Measurements from ENCODE around the gene PLAA. TPM values are rescaled to one million over a fixed set of nuclear protein-coding genes. Genes with fewer than 3 reads are reported as not detected.

PLAA gene
- total and polyA plus RNA-seq, 10 of the 15 experiments (the other 5 are each of a cell fraction or from before 2014, with no cell fraction given), result 5.6 to 42.4 (median 34.1) TPM

DNA sequence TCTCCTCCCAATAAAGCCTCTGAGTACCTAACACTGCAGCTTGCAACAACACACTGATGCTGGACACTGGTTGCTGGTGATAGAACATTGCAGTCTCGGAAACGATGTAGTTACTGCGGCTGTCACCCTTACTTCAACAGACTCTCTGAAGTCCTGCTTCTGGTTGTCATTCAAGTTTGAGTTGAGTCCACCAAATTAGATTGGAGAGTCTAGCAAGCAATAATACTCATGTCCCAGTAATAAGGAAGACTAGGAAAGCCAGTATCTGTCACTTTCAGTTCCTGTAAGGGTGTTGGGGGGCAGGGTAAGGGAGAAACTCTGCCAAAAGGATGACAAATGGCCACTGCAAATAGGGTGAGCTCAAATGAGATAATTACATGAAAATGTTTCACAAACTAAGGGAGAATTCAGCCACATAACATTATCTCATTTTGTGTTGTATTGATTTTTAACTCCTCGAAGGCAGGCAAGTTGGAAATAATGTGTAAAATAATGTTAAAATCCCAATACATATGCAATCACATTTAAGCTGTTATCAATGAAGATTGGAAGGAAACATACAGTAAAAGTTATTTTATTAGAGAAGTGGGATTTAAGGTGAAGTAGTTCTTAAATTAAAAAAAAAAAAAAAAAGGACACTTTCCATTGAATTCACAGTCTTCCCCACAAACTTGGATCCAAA, 8.3 kb upstream of the PLAA start:
- Histone ChIP-seq H3K4me2 (ENCODE audit: control insufficient read depth, insufficient read depth) (peak overlapping the region; percentile 92), H2AFZ (ENCODE audit: control insufficient read depth, low read depth, low read length) (peak overlapping the region; percentile 99), H4K20me1 (ENCODE audit: control insufficient read depth, insufficient read depth) (no peaks in the 10 kb centered on the region), H3K4me3 (peak overlapping the region; percentile 77), H3K27ac (ENCODE audit: control insufficient read depth, insufficient read depth) (peak overlapping the region; percentile 83), H3K79me2 (ENCODE audit: control insufficient read depth, insufficient read depth, low read length) (peaks cover 2% of the 10 kb centered on the region), H3K9me3 (replicated peaks; ENCODE audit: control insufficient read depth, insufficient read depth, low read length) (no peaks in the 10 kb centered on the region), H3K4me1 (ENCODE audit: control insufficient read depth, insufficient read depth, low read length) (no peaks in the 10 kb centered on the region), H3K9ac (ENCODE audit: control insufficient read depth, insufficient read depth, low read length) (peak overlapping the region; percentile 91), H3K36me3 (ENCODE audit: control insufficient read depth in 2 of 2, insufficient read depth in 2 of 2, low read length in 1 of 2) (no peaks in the 10 kb centered on the region), H3K27me3 (replicated peaks in 1 of 2; ENCODE audit: control insufficient read depth in 2 of 2, insufficient read depth in 2 of 2, low read length in 1 of 2) (no peaks in the 10 kb centered on the region)
- ChIA-PET POLR2A (interaction anchor here (0.6 to 2.9 kb wide), 12 partner anchors 9 to 804 kb away, joined by 3 to 25 read pairs (median 5); partner anchors contain the start of genes CAAP1 and PLAA), SMC1A (ENCODE audit: uncharacterized antibody, unreplicated experiment) (interaction anchor here (0.6 to 3.2 kb wide), 16 partner anchors 8 to 532 kb away, joined by 3 to 24 read pairs (median 4); no protein-coding TSS in a partner anchor), CTCF (interaction anchor here (0.6 to 1.5 kb wide), 12 partner anchors 8 to 485 kb away, joined by 3 to 10 read pairs (median 5); partner anchors contain the start of genes CAAP1 and PLAA), RAD21 (ENCODE audit: unreplicated experiment) (interaction anchor here (1.0 to 2.0 kb wide), 8 partner anchors 9 to 581 kb away, joined by 3 to 10 read pairs (median 4); partner anchors contain the start of gene PLAA)
- intact Hi-C loops (cut with micrococcal nuclease; ENCODE audit: unreplicated experiment) (no loop called here), in situ Hi-C loops (cut with MboI) (no loop called here)
- no peak for DNase-seq (ENCODE audit: low read depth, low spot score)
- TF ChIP-seq, protein P1, sequence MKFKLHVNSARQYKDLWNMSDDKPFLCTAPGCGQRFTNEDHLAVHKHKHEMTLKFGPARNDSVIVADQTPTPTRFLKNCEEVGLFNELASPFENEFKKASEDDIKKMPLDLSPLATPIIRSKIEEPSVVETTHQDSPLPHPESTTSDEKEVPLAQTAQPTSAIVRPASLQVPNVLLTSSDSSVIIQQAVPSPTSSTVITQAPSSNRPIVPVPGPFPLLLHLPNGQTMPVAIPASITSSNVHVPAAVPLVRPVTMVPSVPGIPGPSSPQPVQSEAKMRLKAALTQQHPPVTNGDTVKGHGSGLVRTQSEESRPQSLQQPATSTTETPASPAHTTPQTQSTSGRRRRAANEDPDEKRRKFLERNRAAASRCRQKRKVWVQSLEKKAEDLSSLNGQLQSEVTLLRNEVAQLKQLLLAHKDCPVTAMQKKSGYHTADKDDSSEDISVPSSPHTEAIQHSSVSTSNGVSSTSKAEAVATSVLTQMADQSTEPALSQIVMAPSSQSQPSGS (IDR thresholded peaks at IDR 0.05; ENCODE audit: low read length), result 0 out of 2 replicates have a peak, but pooled peaks have one; percentile 5
- TF ChIP-seq SUZ12 (IDR thresholded peaks at IDR 0.05; ENCODE audit: unreplicated experiment) (no peak), IKZF2 (IDR thresholded peaks at IDR 0.05) (peak in 1 of 2 experiments; percentile 36; a peak in 2 of 4 replicates), BRCA1 (IDR thresholded peaks at IDR 0.05; ENCODE audit: low read depth, low read length) (no peak), ASH2L (IDR thresholded peaks at IDR 0.05; ENCODE audit: borderline replicate concordance, low read depth) (no peak), SPI1 (IDR thresholded peaks at IDR 0.05; ENCODE audit: borderline replicate concordance, insufficient read depth, low read depth, low read length) (peak; percentile 78), IRF4 (IDR thresholded peaks at IDR 0.05; ENCODE audit: low read depth, low read length) (peak; percentile 58; the same call in 1 of the 2 replicates)
- TF ChIP-seq, protein P2, sequence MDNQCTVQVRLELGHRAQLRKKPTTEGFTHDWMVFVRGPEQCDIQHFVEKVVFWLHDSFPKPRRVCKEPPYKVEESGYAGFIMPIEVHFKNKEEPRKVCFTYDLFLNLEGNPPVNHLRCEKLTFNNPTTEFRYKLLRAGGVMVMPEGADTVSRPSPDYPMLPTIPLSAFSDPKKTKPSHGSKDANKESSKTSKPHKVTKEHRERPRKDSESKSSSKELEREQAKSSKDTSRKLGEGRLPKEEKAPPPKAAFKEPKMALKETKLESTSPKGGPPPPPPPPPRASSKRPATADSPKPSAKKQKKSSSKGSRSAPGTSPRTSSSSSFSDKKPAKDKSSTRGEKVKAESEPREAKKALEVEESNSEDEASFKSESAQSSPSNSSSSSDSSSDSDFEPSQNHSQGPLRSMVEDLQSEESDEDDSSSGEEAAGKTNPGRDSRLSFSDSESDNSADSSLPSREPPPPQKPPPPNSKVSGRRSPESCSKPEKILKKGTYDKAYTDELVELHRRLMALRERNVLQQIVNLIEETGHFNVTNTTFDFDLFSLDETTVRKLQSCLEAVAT (IDR thresholded peaks at IDR 0.05), result peak; percentile 26; the same call in 1 of the 2 replicates
- no TSS peak for BruUV-seq (replicated peaks)
- FAIRE-seq, result no peak
- peak; percentile 23 for ATAC-seq
- 41% methylated on average over 4 of the region's 4 CpGs for WGBS (ENCODE audit: insufficient coverage, insufficient replicate concordance, low lambda C conversion rate, missing lambda C conversion rate)
